SK-N-SH (cell line): ENCODE measurements around the gene PTPRA.

Experiments
- CHD2 ChIP-seq: fragments of 150-350 bp; IDR thresholded peaks from 2 replicates; pipeline ENCODE4 v1.6.1; 2018; ENCODE audit warnings: low read length; ENCODE audit not compliant: partially characterized antibody
- CTCF ChIP-seq: fragments of 200-600 bp; sonication (generic); IDR thresholded peaks from 2 replicates; pipeline ENCODE4 v1.6.1; 2017; ENCODE audit warnings: antibody characterized with exemption, mild to moderate bottlenecking, moderate library complexity
- EP300 ChIP-seq, 2 experiments: IDR thresholded peaks; 2 replicates each; pipeline versions ENCODE4 v1.4.0 to v1.6.1; 2012; ENCODE audit warnings: borderline replicate concordance in 1 of 2, low read depth in 1 of 2, low read length in 1 of 2
- GATA2 ChIP-seq: sonication (generic); formaldehyde crosslinking; IDR thresholded peaks from 2 replicates; pipeline ENCODE4 v1.5.0; 2020; ENCODE audit warnings: mild to moderate bottlenecking, missing genetic modification reagents
- IRF3 ChIP-seq: fragments of 150-350 bp; IDR thresholded peaks from 2 replicates; pipeline ENCODE4 v1.6.1; 2016; ENCODE audit warnings: mild to moderate bottlenecking, low read depth, low read length
- MXI1 ChIP-seq: IDR thresholded peaks from 2 replicates; pipeline ENCODE4 v1.6.1; 2012; ENCODE audit warnings: mild to moderate bottlenecking, low read depth, low read length, improper control_type of control experiment
- NFIC ChIP-seq: IDR thresholded peaks from 2 replicates; pipeline ENCODE4 v1.4.0; 2012; ENCODE audit warnings: borderline replicate concordance
- RAD21 ChIP-seq: IDR thresholded peaks from 2 replicates; pipeline ENCODE4 v1.6.1; 2012; ENCODE audit warnings: mild to moderate bottlenecking, low read length
- REST ChIP-seq: IDR thresholded peaks from 2 replicates; pipeline ENCODE4 v1.6.1; 2012; ENCODE audit warnings: mild to moderate bottlenecking, low read depth, low read length, moderate library complexity
- SIN3A ChIP-seq: IDR thresholded peaks from 2 replicates; pipeline ENCODE4 v1.6.1; 2012; ENCODE audit warnings: low read depth, mild to moderate bottlenecking, low read length, moderate library complexity, borderline replicate concordance
- SMC3 ChIP-seq: IDR thresholded peaks from 2 replicates; pipeline ENCODE4 v1.6.1; 2012; ENCODE audit warnings: low read depth, low read length, improper control_type of control experiment
- TAF1 ChIP-seq: IDR thresholded peaks from 2 replicates; pipeline ENCODE4 v1.6.1; 2012; ENCODE audit warnings: low read depth, mild to moderate bottlenecking, low read length, moderate library complexity, borderline replicate concordance
- YY1 ChIP-seq: IDR thresholded peaks from 2 replicates; pipeline ENCODE4 v1.4.0; 2012; ENCODE audit warnings: low read depth, mild to moderate bottlenecking

DNA sequence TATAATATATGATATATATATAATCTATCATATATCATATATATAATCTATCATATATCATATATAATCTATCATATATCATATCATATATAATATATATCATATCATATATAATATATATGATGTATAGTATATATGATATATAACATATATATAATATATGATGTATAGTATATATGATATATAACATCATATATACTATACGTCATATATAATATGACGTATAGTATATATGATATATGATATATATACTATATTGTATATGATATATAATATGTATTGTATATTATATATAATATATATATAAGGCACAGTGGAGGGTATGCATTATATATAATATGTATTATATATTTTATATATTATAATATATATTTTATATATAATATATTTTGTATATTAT, 36.7 kb downstream of the PTPRA start:
- no peak for TF ChIP-seq SMC3
- no peak for TF ChIP-seq CTCF
- no peak for TF ChIP-seq IRF3
- TF ChIP-seq TAF1 = no peak
- TF ChIP-seq REST = no peak
- TF ChIP-seq CHD2 = no peak
- no peak for TF ChIP-seq RAD21
- TF ChIP-seq GATA2 (CRISPR knock-in tag) = no peak
- no peak for TF ChIP-seq YY1
- no peak for TF ChIP-seq MXI1
- TF ChIP-seq SIN3A = no peak
- TF ChIP-seq NFIC = no peak
- no peak for TF ChIP-seq EP300 (IDR thresholded peaks at IDR 0.05; ENCODE audit: borderline replicate concordance in 1 of 2, low read depth in 1 of 2, low read length in 1 of 2)
